Trophoblast cell (in vitro differentiated cells and primary cell): ENCODE results near the gene ZBTB26.
"Not testable (repeated sequence)": the region's sequence is repeated elsewhere in the genome, so short reads cannot be mapped to it uniquely, and the experiment has no call there.

ENCODE experiments used
- DNase-seq, 2 donors: peaks; one replicate each; pipeline ENCODE4 v3.0.0-alpha.2; 2016
- H2AFZ ChIP-seq: 2 replicates; pipeline ENCODE4 v1.6.1; 2013; ENCODE audit warnings: low read length, moderate library complexity, mild to moderate bottlenecking; ENCODE audit not compliant: insufficient read depth, poor library complexity
- H2AK5ac ChIP-seq: 2 replicates; pipeline ENCODE4 v1.6.1; 2013; ENCODE audit warnings: mild to moderate bottlenecking, low read length
- H2BK120ac ChIP-seq: 2 replicates; pipeline ENCODE4 v1.6.1; 2013; ENCODE audit warnings: low read length, mild to moderate bottlenecking, moderate library complexity; ENCODE audit not compliant: insufficient read depth, poor library complexity
- H2BK12ac ChIP-seq: 2 replicates; pipeline ENCODE4 v1.6.1; 2013; ENCODE audit warnings: mild to moderate bottlenecking, low read length, moderate library complexity
- H2BK5ac ChIP-seq: 2 replicates; pipeline ENCODE4 v1.6.1; 2013; ENCODE audit warnings: low read length, low read depth, moderate library complexity, mild to moderate bottlenecking; ENCODE audit not compliant: poor library complexity
- H3K14ac ChIP-seq: 2 replicates; pipeline ENCODE4 v1.6.1; 2013; ENCODE audit warnings: mild to moderate bottlenecking, low read length
- H3K18ac ChIP-seq: 2 replicates; pipeline ENCODE4 v1.6.1; 2013; ENCODE audit warnings: mild to moderate bottlenecking, low read length
- H3K23ac ChIP-seq: 2 replicates; pipeline ENCODE4 v1.6.1; 2013; ENCODE audit warnings: low read length
- H3K27ac ChIP-seq: 2 replicates; pipeline ENCODE4 v1.5.1; 2013; ENCODE audit warnings: low read depth, mild to moderate bottlenecking, inconsistent platforms, low read length, moderate library complexity
- H3K27me3 ChIP-seq: 2 replicates; pipeline ENCODE4 v1.6.1; 2013; ENCODE audit warnings: inconsistent platforms, mild to moderate bottlenecking, low read length, moderate library complexity; ENCODE audit not compliant: insufficient read depth
- H3K36me3 ChIP-seq, 2 experiments: 1 replicate in 1 of 2; 2 replicates in 1 of 2; pipeline ENCODE4 v1.6.1; 2013; ENCODE audit warnings: low read length in 2 of 2, mild to moderate bottlenecking in 2 of 2, moderate library complexity in 1 of 2; ENCODE audit not compliant: insufficient read depth in 2 of 2, control insufficient read depth in 1 of 2
- H3K4ac ChIP-seq: 2 replicates; pipeline ENCODE4 v1.6.1; 2013; ENCODE audit warnings: low read depth, mild to moderate bottlenecking, low read length, moderate library complexity
- H3K4me1 ChIP-seq, 2 experiments: 1 replicate in 1 of 2; 2 replicates in 1 of 2; pipeline ENCODE4 v1.6.1; 2013; ENCODE audit warnings: low read length in 2 of 2, mild to moderate bottlenecking in 2 of 2, moderate library complexity in 1 of 2; ENCODE audit not compliant: insufficient read depth in 2 of 2, control insufficient read depth in 1 of 2
- H3K4me2 ChIP-seq: 2 replicates; pipeline ENCODE4 v1.6.1; 2013; ENCODE audit warnings: inconsistent platforms, mild to moderate bottlenecking, low read length, moderate library complexity
- H3K4me3 ChIP-seq: 2 replicates; pipeline ENCODE4 v1.5.1; 2013; ENCODE audit warnings: mild to moderate bottlenecking, low read depth, low read length, inconsistent platforms
- H3K79me1 ChIP-seq: one replicate; pipeline ENCODE4 v1.6.1; 2013; ENCODE audit warnings: low read length
- H3K79me2 ChIP-seq: 2 replicates; pipeline ENCODE4 v1.6.1; 2013; ENCODE audit warnings: low read length, mild to moderate bottlenecking; ENCODE audit not compliant: control insufficient read depth, insufficient read depth, poor library complexity
- H3K9ac ChIP-seq: 2 replicates; pipeline ENCODE4 v1.6.1; 2013; ENCODE audit warnings: mild to moderate bottlenecking, low read length
- H3K9me3 ChIP-seq: 2 replicates; pipeline ENCODE4 v1.6.1; 2013; ENCODE audit warnings: low read depth, mild to moderate bottlenecking, control low read depth, inconsistent platforms, low read length; ENCODE audit not compliant: insufficient read depth
- H4K12ac ChIP-seq: 2 replicates; pipeline ENCODE4 v1.6.1; 2013; ENCODE audit warnings: low read depth, mild to moderate bottlenecking, low read length, moderate library complexity
- H4K8ac ChIP-seq: 2 replicates; pipeline ENCODE4 v1.6.1; 2013; ENCODE audit warnings: low read depth, mild to moderate bottlenecking, low read length, moderate library complexity
- H4K91ac ChIP-seq: one replicate; pipeline ENCODE4 v1.6.1; 2013; ENCODE audit warnings: low read depth, mild to moderate bottlenecking, low read length, moderate library complexity
- WGBS: extraction: QIAGEN DNeasy Blood & Tissue Kit; methylation state at CpG from one replicate; pipeline ENCODE4 v1.1.7; 2013; ENCODE audit warnings: missing lambda C conversion rate; ENCODE audit not compliant: insufficient read length, insufficient coverage; ENCODE audit errors: extremely low coverage; 5-methylcytosine and 5-hydroxymethylcytosine counted together

The ZBTB26 gene

GRCh38 chr9:122912671-122912963 lies 18.7 kb downstream of the ZBTB26 start:
- peak overlapping the region; percentile 99 for H3K18ac ChIP-seq
- H3K9ac ChIP-seq: peak overlapping the region; percentile 100
- no peak overlapping the region for H2BK5ac ChIP-seq
- H3K4me1 ChIP-seq: peaks cover 0 to 1% of the 10 kb centered on the region in 2 experiments
- no peak for DNase-seq
- peak overlapping the region; percentile 33 for H4K91ac ChIP-seq
- peak overlapping the region; percentile 86 for H2AFZ ChIP-seq
- H3K27me3 ChIP-seq: no peaks in the 10 kb centered on the region
- no peak overlapping the region for H2AK5ac ChIP-seq
- no peak overlapping the region for H3K23ac ChIP-seq
- H3K79me1 ChIP-seq: peaks cover 11% of the 10 kb centered on the region
- peaks cover 2 to 6% of the 10 kb centered on the region in 2 experiments for H3K36me3 ChIP-seq
- peaks cover 5% of the 10 kb centered on the region for H3K79me2 ChIP-seq
- H2BK120ac ChIP-seq: no peak overlapping the region
- peak overlapping the region; percentile 59 for H3K4me2 ChIP-seq
- H3K14ac ChIP-seq: peak overlapping the region; percentile 98
- peak overlapping the region; percentile 94 for H3K27ac ChIP-seq
- H3K4ac ChIP-seq: peak overlapping the region; percentile 2
- peak overlapping the region; percentile 96 for H3K4me3 ChIP-seq
- H4K12ac ChIP-seq: peak overlapping the region; percentile 29
- H4K8ac ChIP-seq: peak overlapping the region; percentile 98
- 100% methylated on average over 2 of the region's 9 CpGs for WGBS
- no peaks in the 10 kb centered on the region for H3K9me3 ChIP-seq
- no peak overlapping the region for H2BK12ac ChIP-seq

GRCh38 chr9:122906122-122906521 lies 25.2 kb downstream of the ZBTB26 start:
- not testable (repeated sequence) for H3K9ac ChIP-seq, H3K23ac ChIP-seq, H3K36me3 ChIP-seq, H3K79me1 ChIP-seq, DNase-seq, H2BK5ac ChIP-seq, H3K27me3 ChIP-seq, H3K79me2 ChIP-seq, H2BK12ac ChIP-seq, H2AK5ac ChIP-seq, H3K4ac ChIP-seq, H4K91ac ChIP-seq, H2BK120ac ChIP-seq, H4K12ac ChIP-seq, H3K18ac ChIP-seq, H3K9me3 ChIP-seq, H3K27ac ChIP-seq, H3K4me1 ChIP-seq, H2AFZ ChIP-seq, H3K4me3 ChIP-seq, H3K4me2 ChIP-seq, H3K14ac ChIP-seq
- peak overlapping the region; percentile 60 for H4K8ac ChIP-seq
- WGBS: no CpG with 5 or more reads among the region's 16 CpGs

GRCh38 chr9:122904823-122905710 lies 26.2 kb downstream of the ZBTB26 start, which contains the start of gene RC3H2:
Gene RC3H2, minus strand, starts transcription at chr9:122905359. Its CDS starts 7,850 bp downstream, at chr9:122897509.
- Histone ChIP-seq H2AFZ (peak within 1 kb of the TSS; percentile 81), H3K27me3 (no peaks in the 10 kb centered on the region), H3K36me3 (no peaks in the 10 kb centered on the region), H3K4me1 (no peaks in the 10 kb centered on the region), H3K23ac (no peak within 1 kb of the TSS), H2BK5ac (peak within 1 kb of the TSS; percentile 91), H4K91ac (peak within 1 kb of the TSS; percentile 71), H3K18ac (peak within 1 kb of the TSS; percentile 60), H3K27ac (peak within 1 kb of the TSS; percentile 83), H2BK12ac (no peak within 1 kb of the TSS), H4K12ac (peak within 1 kb of the TSS; percentile 75), H3K79me2 (peaks cover 8% of the 10 kb centered on the region), H3K4me3 (peak within 1 kb of the TSS; percentile 87), H2AK5ac (no peak within 1 kb of the TSS), H3K4ac (peak within 1 kb of the TSS; percentile 95), H3K14ac (peak within 1 kb of the TSS; percentile 75), H2BK120ac (peak within 1 kb of the TSS; percentile 77), H4K8ac (peak within 1 kb of the TSS; percentile 89), H3K9me3 (no peaks in the 10 kb centered on the region), H3K9ac (peak within 1 kb of the TSS; percentile 97), H3K4me2 (peak within 1 kb of the TSS; percentile 69), H3K79me1 (peaks cover 6% of the 10 kb centered on the region)
- DNase-seq: peak; percentile 100
- no CpG with 5 or more reads among the region's 77 CpGs for WGBS

GRCh38 chr9:122904466-122904822 lies 26.9 kb downstream of the ZBTB26 start:
- peak overlapping the region; percentile 87 for H3K4me3 ChIP-seq

More at GRCh38 chr9:122904466-122904822, 26.9 kb downstream of the ZBTB26 start:
- Histone ChIP-seq H3K27ac (peak overlapping the region; percentile 83), H3K27me3 (no peaks in the 10 kb centered on the region), H3K9me3 (no peaks in the 10 kb centered on the region), H3K23ac (no peak overlapping the region), H2AK5ac (no peak overlapping the region), H2AFZ (peak overlapping the region; percentile 81), H4K12ac (peak overlapping the region; percentile 75), H4K91ac (peak overlapping the region; percentile 71), H3K4me1 (no peaks in the 10 kb centered on the region), H2BK120ac (peak overlapping the region; percentile 77), H2BK12ac (no peak overlapping the region), H3K18ac (peak overlapping the region; percentile 60), H3K4me2 (peak overlapping the region; percentile 69), H3K36me3 (no peaks in the 10 kb centered on the region), H4K8ac (peak overlapping the region; percentile 89), H3K14ac (peak overlapping the region; percentile 75), H2BK5ac (peak overlapping the region; percentile 91), H3K4ac (peak overlapping the region; percentile 95), H3K79me1 (peaks cover 6% of the 10 kb centered on the region), H3K9ac (peak overlapping the region; percentile 97), H3K79me2 (peaks cover 8% of the 10 kb centered on the region)
- peak; percentile 38 to 44 for DNase-seq
- no CpG with 5 or more reads among the region's 8 CpGs for WGBS
